Naive B cell (primary cell): ENCODE results near the gene TOMM40L. TPM values are rescaled to one million over a fixed set of nuclear protein-coding genes. Genes with fewer than 3 reads are reported as not detected.
A peak's percentile ranks its signal among the peaks of the same experiment; 100 is the strongest.

ENCODE experiments used
- ATAC-seq, 2 donors: fragments of 150-1000 bp; cut with Tn5 transposase; 2 replicates each; pipeline ENCODE4 v1.10.0; 2021; ENCODE audit warnings: low read depth in 2 of 2, mild to moderate bottlenecking in 2 of 2, moderate library complexity in 2 of 2
- DNase-seq: peaks from one replicate; pipeline ENCODE4 v3.0.0; 2022
- H3K27ac Mint-ChIP-seq, 6 donors: one replicate each; pipeline ENCODE4 v1.8.0; 2020 to 2022; ENCODE audit warnings: mild to moderate bottlenecking in 6 of 6, mixed read lengths in 6 of 6, moderate library complexity in 5 of 6, inconsistent platforms in 2 of 6
- H3K27me3 Mint-ChIP-seq, 3 donors: one replicate each; pipeline ENCODE4 v1.8.0; 2021 to 2022; ENCODE audit warnings: mixed read lengths in 3 of 3, mild to moderate bottlenecking in 1 of 3
- H3K36me3 Mint-ChIP-seq, 2 donors: one replicate each; pipeline ENCODE4 v1.8.0; 2020 to 2022; ENCODE audit warnings: mixed read lengths in 2 of 2, inconsistent platforms in 1 of 2, mild to moderate bottlenecking in 1 of 2
- H3K4me1 Mint-ChIP-seq, 3 donors: one replicate each; pipeline ENCODE4 v1.8.0; 2020 to 2022; ENCODE audit warnings: mixed read lengths in 3 of 3, inconsistent platforms in 1 of 3, mild to moderate bottlenecking in 1 of 3, moderate library complexity in 1 of 3
- H3K4me3 Mint-ChIP-seq, 8 donors: one replicate each; pipeline ENCODE4 v1.8.0; 2020 to 2022; ENCODE audit warnings: mild to moderate bottlenecking in 8 of 8, mixed read lengths in 8 of 8, moderate library complexity in 8 of 8, inconsistent platforms in 2 of 8
- H3K9me3 Mint-ChIP-seq, 7 donors: one replicate each; pipeline ENCODE4 v1.8.0; 2020 to 2022; ENCODE audit warnings: mixed read lengths in 7 of 7, mild to moderate bottlenecking in 5 of 7, inconsistent platforms in 2 of 7, moderate library complexity in 1 of 7
- polyA plus RNA-seq, 6 donors: library from polyadenylated mRNA; unstranded; fragments of 300-500 nt; fragmentation: Illumina TruSeq; gene quantifications; one replicate each; pipeline ENCODE4 v1.2.3, GENCODE V29; 2021; ENCODE audit warnings: low read depth in 6 of 6

TOMM40L gene
- polyA plus RNA-seq, 6 donors from 2014 or later = 1.5 to 5.8 (median 4.4) TPM

DNA sequence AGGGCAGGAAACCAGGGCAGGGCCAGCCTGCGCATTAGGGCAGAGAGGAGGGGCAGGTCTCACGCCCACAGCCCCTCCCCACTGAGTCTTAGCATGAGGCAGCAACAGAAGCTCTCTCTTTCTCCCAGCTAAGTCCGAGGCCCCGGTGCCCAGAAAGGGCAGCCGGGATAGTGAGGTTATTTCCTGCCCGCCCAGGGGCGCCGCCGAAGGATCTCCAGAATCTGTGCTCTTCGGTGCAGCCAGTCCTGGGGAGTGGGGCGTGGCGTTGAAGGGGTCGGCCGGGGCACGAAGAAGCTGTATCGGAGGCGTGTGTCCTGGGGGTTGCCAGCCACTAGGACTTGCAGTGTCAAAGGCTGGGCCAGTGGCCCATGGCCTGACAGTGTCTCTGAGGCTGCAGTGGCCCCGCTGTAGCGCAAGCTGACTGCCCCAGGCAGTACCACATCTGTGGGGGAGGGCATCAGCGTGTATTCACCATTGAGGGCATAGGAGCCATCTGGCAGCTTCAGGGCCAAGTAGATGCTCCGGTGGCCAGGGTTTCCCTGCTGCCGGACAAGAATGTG is 34.8 kb upstream of the TOMM40L start:
- Mint-ChIP-seq H3K36me3 (no peaks in the 10 kb centered on the region), H3K27ac (peak overlapping the region in 1 of 6 donors; percentile 30), H3K4me1 (peaks cover 51 to 74% (median 71%) of the 10 kb centered on the region in 3 donors), H3K9me3 (no peaks in the 10 kb centered on the region), H3K4me3 (no peak overlapping the region), H3K27me3 (no peaks in the 10 kb centered on the region)
- no peak for ATAC-seq
- DNase-seq = no peak

DNA sequence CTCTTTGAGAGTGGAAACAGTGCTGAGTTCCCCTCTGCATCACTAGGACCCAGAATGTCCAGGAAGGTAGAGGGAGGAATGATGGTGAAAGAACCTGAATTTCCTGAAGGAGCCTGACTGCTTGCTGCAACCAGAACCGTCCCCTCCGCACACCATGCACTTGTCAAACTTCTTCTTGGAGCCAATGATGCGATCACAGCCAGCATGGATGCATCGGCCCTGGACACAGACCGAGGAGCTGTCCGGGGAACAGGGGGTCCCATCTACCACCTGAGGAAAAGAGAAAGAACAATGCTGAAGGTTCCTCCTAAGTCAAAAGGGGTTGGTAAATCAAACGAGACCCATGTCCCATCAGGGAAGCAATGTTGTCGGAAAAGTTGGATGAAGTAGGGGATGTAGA is 33.9 kb upstream of the TOMM40L start:
- Mint-ChIP-seq H3K4me1 (peaks cover 46 to 69% (median 65%) of the 10 kb centered on the region in 3 donors), H3K4me3 (peak overlapping the region in 3 of 8 donors; percentile 39 to 78 (median 62)), H3K27ac (peak overlapping the region in 1 of 6 donors; percentile 56), H3K9me3 (no peaks in the 10 kb centered on the region), H3K27me3 (no peaks in the 10 kb centered on the region), H3K36me3 (no peaks in the 10 kb centered on the region)
- DNase-seq (no peak), ATAC-seq (no peak)

DNA sequence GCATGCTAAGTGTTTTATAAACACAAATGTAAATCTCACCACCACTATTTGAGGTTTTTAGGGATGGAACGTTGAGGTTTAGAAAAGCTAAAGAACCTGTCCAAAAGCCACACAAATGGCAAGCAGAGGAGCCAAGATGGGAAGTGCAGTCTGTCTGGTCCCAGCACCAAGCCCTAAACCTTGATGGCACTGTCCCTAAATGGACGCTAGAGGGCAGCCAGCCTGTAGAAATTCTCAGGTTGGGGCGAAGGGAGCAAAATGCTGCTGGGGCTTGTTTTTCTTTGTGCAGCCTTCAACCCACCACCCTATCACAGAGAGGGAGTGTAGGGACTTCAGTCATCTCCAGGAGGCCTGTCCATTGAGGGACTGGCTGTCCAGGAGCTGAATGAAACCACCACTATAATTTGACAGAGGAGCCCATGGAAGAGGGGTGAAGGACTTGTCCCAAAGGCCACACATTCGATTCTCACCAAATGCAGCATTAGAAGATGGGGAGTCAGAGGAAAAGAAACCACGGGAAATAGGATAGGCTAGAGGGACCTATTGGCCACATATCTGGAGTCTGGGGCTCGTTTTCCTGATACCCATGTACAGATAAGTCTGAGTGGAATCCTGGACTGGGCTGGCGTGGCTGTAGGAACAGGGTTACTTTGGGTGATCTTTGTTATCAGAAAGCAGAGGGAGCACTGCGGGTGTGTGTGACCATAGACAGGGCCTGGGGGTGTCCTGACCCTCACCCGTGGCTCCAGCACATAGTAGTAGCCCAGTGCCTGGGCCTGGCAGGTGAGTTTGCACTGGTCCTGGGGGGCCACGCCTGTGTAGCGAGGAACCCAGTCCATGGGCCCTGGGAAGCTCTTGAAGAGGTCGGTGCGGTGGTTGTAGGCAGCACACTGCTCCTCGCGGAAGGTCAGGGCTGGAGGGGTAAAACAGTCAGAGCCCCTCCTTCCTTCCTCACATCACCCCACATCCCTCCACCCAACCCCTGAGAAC is 33.1 kb upstream of the TOMM40L start:
- Mint-ChIP-seq H3K27ac (peak overlapping the region in 3 of 6 donors; percentile 20 to 96 (median 93)), H3K27me3 (no peaks in the 10 kb centered on the region), H3K4me3 (peak overlapping the region in 7 of 8 donors; percentile 24 to 87 (median 59)), H3K9me3 (no peaks in the 10 kb centered on the region), H3K4me1 (peaks cover 41 to 65% (median 57%) of the 10 kb centered on the region in 3 donors), H3K36me3 (no peaks in the 10 kb centered on the region)
- ATAC-seq = peak; percentile 83 to 84
- peak; percentile 69 for DNase-seq

DNA sequence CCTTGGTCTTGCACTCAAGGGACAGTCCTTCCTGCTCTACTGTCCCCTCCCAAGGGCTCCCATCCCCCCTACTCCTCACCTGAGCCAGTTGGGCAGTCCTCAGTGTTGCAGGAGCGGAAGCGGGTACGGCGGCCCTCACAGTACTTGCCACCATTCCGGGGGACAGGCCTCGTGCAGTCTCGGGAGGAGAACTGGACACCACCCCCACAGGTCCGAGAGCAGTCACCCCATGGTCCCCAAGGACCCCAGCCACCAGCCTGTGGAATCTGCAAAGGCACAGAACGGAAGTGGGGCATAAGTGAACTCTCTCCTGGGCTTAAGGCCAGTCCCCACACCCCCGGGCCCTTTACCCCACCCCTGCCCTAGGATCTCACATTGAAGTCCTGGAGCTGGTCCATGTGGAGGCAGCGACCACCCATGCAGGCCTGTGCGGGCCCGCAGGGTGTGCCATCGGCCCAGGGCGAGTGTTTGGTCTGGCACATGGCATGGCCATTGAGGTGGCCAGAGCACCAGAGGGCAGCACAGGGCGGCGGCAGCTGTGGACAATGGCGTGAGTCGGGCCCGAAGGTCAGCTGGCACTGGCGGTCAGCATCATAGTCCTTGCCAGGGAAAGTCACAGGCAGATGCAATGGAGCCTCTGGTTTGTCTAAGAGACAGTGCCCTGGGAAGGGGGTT is 32.2 kb upstream of the TOMM40L start:
- Mint-ChIP-seq H3K27me3 (peaks cover 0 to 2% (median 0%) of the 10 kb centered on the region in 3 donors), H3K9me3 (no peaks in the 10 kb centered on the region), H3K36me3 (no peaks in the 10 kb centered on the region), H3K27ac (peak overlapping the region in 3 of 6 donors; percentile 15 to 72 (median 20)), H3K4me1 (peaks cover 37 to 57% (median 50%) of the 10 kb centered on the region in 3 donors), H3K4me3 (peak overlapping the region in 1 of 8 donors; percentile 59)
- no peak for DNase-seq
- ATAC-seq = no peak

DNA sequence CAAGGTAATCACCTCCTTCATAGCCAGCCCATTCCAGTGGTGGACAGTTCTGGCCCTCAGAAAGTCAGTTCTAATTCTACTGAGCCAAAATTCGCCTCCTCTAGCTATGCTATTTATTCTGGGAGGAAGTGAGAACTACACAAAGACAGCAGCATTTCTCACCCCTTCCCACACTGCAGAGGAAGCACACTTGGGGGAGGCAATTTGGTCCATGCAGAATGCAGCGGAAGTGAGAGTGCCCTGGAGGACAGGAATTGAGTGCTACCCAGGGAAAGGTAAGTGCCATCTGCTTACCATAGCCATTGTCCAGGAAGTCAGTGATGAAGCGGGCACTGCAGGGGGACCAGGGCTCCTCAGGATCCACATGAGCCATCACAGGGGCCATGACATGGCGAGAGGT is 30.7 kb upstream of the TOMM40L start:
- Mint-ChIP-seq H3K9me3 (no peaks in the 10 kb centered on the region), H3K27ac (peak overlapping the region; percentile 9 to 93 (median 64)), H3K27me3 (peaks cover 0 to 8% (median 0%) of the 10 kb centered on the region in 3 donors), H3K4me1 (peaks cover 34 to 48% (median 42%) of the 10 kb centered on the region in 3 donors), H3K4me3 (peak overlapping the region in 6 of 8 donors; percentile 21 to 90 (median 80)), H3K36me3 (no peaks in the 10 kb centered on the region)
- ATAC-seq = peak; percentile 78 to 79
- DNase-seq = peak; percentile 41

DNA sequence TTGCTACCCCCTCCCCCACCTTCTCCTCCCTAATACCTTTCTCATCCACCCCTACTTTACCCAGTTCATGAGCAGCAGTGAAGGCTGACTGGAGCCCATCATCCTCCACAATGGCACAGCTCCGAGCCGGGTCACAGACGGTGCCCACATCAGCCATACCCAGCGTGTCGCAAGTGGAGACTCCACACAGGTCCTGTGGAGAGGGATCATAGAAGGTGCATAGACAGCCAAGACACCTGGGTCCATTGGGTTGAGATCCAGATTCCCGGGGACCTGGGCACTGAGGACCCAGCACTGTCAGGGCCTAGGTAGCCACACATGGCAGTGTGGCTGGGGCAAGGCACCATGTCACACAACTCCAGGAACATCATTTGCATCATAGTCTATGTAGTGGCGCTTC is 29.7 kb upstream of the TOMM40L start:
- no peaks in the 10 kb centered on the region for H3K9me3 Mint-ChIP-seq
- ATAC-seq (no peak), DNase-seq (no peak)
- H3K36me3 Mint-ChIP-seq = no peaks in the 10 kb centered on the region
- H3K27ac Mint-ChIP-seq = peak overlapping the region in 3 of 6 donors; percentile 9 to 54 (median 47)
- no peak overlapping the region for H3K4me3 Mint-ChIP-seq
- H3K27me3 Mint-ChIP-seq = peaks cover 0 to 8% (median 0%) of the 10 kb centered on the region in 3 donors
- peaks cover 39 to 46% (median 46%) of the 10 kb centered on the region in 3 donors for H3K4me1 Mint-ChIP-seq

DNA sequence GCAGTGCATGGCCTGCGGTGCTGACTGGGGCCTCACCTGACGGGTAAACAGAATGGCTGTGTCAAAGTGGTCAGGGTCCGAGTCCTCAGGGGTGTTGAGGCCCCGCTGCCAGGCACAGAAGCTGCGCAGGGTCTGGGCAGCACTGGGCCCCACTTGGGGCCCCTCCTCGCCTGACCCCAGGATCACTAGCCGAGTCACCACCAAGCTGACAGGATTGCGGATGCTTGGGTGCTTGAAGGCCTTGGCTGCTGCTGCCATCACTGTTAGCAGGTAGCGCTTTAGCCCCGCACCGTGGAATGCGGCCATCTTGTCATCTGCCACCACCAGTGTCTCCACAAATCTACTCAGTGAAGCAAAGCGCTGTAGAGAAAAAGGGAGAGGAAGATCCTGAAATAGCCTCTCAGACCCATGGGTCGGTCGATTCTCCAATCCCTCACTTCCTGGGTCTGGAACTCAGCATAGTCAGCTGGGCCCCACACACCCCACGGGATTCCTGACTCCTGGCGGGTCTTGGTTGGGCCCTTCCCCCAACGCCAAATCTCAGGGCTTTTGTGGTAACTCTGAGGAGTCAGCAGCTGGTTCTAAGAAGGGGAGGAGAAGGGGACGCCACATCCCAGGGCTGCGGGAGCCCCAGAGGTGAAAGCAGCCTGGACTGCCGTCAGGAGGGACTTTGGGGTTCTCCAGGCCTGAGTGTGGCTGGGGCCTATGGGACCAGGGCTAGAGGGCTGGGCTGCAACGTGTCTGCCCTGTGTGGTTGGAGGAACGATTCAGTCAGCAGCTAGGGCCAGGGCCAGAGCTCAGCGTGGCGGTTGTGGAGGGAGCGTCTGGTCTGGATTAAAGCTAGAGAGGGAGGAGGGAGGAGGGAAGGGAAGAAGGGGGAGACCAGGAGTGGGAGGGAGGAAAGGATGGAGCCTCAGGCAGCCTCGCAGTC is 29.1 kb upstream of the TOMM40L start:
- H3K27ac Mint-ChIP-seq = peak overlapping the region in 2 of 6 donors; percentile 36 to 38
- H3K4me1 Mint-ChIP-seq = peaks cover 44 to 48% (median 44%) of the 10 kb centered on the region in 3 donors
- no peaks in the 10 kb centered on the region for H3K9me3 Mint-ChIP-seq
- DNase-seq (no peak), ATAC-seq (no peak)
- H3K4me3 Mint-ChIP-seq = no peak overlapping the region
- no peaks in the 10 kb centered on the region for H3K36me3 Mint-ChIP-seq
- peaks cover 0 to 8% (median 0%) of the 10 kb centered on the region in 3 donors for H3K27me3 Mint-ChIP-seq

DNA sequence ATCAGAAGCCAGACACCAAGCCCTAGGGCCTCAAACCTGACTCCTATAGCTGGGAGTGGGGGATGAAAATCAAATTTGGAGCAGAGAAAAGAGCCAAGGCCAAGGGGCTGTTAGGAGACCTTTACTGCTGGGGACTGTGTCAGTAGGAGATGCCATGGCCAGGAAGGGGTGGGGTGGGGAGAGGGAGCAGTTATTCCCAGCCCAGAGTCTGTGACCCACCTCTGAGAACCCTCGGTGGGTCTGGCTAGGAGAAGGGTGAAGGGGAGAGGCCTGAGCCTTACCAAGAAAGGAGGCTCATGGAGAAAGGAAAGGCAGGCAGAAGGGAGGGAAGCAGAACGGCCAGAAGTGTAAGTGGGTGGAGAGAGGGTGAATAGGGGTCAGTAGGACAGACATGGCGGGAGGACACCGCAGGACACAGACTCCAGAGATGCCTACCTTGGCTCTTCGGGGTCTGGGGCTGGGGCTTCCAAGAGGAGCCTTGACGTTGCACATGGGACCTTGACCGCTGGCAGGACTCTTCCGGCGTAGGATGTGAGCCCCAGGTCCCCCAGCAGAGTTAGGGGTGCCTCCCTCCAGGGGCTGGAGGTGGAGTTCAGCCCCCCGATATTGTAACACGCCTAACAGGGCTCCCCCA is 28.2 kb upstream of the TOMM40L start:
- peaks cover 0 to 8% (median 0%) of the 10 kb centered on the region in 3 donors for H3K27me3 Mint-ChIP-seq
- H3K27ac Mint-ChIP-seq = peak overlapping the region in 2 of 6 donors; percentile 19 to 36
- H3K4me3 Mint-ChIP-seq = peak overlapping the region in 1 of 8 donors; percentile 43
- no peak for DNase-seq
- H3K4me1 Mint-ChIP-seq = peaks cover 35 to 48% (median 39%) of the 10 kb centered on the region in 3 donors
- H3K36me3 Mint-ChIP-seq = no peaks in the 10 kb centered on the region
- H3K9me3 Mint-ChIP-seq = no peaks in the 10 kb centered on the region
- no peak for ATAC-seq

DNA sequence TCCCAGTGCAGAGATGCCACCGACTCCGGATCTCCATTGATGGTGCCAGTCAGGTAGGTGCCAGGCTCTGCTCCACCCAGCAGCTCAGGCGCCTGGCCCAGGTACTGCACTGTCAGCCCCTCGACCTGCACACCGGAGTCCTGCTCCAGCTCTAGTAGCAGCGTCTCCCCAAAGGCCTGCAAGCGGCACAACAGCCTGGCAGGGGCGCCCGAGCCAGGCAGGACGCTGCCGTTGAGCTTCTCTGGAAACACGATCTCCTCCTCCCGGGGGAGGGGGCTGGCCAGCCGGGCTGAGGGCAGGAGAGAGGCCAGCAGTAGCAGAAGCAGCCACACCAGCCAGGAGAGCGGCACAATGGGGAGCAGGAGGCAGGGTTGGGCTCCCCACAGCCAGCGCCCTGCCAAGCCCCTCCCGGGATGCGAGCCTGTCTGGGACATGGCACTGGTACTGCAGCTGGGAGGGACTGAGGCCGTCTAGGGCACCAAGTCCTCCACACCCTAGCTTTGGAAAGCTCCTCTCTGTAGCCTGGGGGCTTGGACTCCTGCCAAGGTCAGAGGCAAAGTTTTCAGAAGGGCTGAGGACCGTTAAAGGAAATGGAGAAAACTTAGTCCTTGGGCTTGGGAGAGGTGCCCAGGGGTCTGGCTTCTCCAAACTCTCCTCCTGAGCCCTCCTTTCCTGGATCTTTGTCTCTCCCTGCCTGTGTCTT is 27.5 kb upstream of the TOMM40L start:
- DNase-seq (no peak), ATAC-seq (no peak)
- no peaks in the 10 kb centered on the region for H3K9me3 Mint-ChIP-seq
- H3K4me1 Mint-ChIP-seq = peaks cover 30 to 51% (median 35%) of the 10 kb centered on the region in 3 donors
- H3K4me3 Mint-ChIP-seq = peak overlapping the region in 1 of 8 donors; percentile 59
- H3K27ac Mint-ChIP-seq = no peak overlapping the region
- H3K27me3 Mint-ChIP-seq = peaks cover 0 to 8% (median 0%) of the 10 kb centered on the region in 3 donors
- H3K36me3 Mint-ChIP-seq = no peaks in the 10 kb centered on the region

DNA sequence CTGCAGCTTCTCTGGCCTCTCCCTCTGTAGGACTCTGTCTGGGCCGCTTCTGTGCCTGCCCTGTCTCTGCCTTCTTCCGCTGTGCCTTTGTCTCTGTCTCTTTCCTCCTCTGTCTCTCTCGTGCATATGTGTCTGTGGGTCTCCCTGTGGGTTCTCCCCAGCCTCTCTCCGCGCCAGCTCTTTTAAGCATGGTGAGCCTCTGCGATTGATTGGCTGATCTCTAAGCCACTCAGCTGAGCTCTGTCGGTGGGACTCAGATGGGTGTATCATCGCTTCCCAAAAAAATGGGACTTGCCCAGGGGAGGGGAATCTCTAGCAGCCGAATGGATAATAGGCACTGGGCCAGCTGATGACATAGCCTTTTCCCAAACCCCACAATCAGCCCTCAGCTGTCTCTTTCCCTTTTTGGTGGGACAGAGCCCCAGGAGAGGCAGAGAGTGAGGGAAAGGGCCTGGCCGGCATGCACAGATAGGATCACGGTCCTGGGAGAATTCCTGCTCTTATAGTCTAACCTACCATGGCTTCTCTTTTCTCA is 26.9 kb upstream of the TOMM40L start, which contains the start of gene ADAMTS4:
TSS of gene ADAMTS4 (minus strand) at position 158 of the 535 bp plus-strand sequence. CDS start 427 bp downstream, outside the sequence.
- Mint-ChIP-seq H3K9me3 (no peaks in the 10 kb centered on the region), H3K27me3 (peaks cover 0 to 8% (median 0%) of the 10 kb centered on the region in 3 donors), H3K4me3 (peak within 1 kb of the TSS in 4 of 8 donors; percentile 17 to 75 (median 40)), H3K36me3 (peaks cover 2% of the 10 kb centered on the region in 2 donors), H3K27ac (peak within 1 kb of the TSS in 2 of 6 donors; percentile 8 to 47), H3K4me1 (peaks cover 33 to 56% (median 35%) of the 10 kb centered on the region in 3 donors)
- no peak for ATAC-seq
- no peak for DNase-seq

DNA sequence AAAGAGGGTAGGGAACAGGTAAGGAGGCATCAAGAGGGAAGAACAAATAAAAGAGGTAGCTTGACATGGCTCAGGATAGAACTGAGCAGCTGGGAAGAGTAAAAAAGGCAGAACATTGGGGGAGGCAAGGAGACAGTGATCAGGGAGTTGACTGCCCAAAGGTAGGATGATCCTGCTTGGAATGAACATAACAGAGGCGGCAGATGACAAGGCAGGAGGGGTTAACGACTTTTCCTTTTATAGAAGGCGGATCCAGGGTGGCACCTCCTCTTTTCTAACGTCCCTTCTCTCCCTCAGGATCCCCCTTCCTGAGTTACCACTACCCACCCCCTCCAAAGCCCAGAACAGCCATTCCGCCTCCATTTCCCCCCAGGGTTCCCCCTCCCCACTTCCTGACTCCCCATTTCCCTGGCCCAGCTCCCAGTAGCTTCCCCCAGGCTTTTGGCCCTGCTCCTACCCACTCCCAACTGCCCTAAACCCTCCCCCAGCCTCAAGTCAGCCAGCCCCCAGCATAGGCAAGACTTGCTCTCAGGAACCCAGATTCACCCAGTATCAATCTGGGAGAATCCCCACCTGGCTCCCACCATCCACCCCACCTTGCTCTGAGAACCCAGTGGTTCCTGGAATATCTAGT is 26.2 kb upstream of the TOMM40L start:
- peaks cover 0 to 8% (median 0%) of the 10 kb centered on the region in 3 donors for H3K27me3 Mint-ChIP-seq
- no peak for ATAC-seq

More for the DNA sequence above, 26.2 kb upstream of the TOMM40L start:
- H3K4me1 Mint-ChIP-seq = peaks cover 35 to 59% (median 40%) of the 10 kb centered on the region in 3 donors
- H3K36me3 Mint-ChIP-seq = peaks cover 9% of the 10 kb centered on the region in 2 donors
- no peak for DNase-seq
- peak overlapping the region in 2 of 6 donors; percentile 8 to 19 for H3K27ac Mint-ChIP-seq
- H3K4me3 Mint-ChIP-seq = peak overlapping the region in 3 of 8 donors; percentile 17 to 75 (median 20)
- H3K9me3 Mint-ChIP-seq = no peaks in the 10 kb centered on the region
